Activated naive CD4-positive, alpha-beta T cell treated with Interleukin-2 at 50 U/mL for 16 hours (primary cell): ENCODE results near the gene RAPGEF4.

Source experiments
- DNase-seq: peaks from one replicate; pipeline ENCODE4 v3.0.0-alpha.2; 2020

The RAPGEF4 gene

DNA sequence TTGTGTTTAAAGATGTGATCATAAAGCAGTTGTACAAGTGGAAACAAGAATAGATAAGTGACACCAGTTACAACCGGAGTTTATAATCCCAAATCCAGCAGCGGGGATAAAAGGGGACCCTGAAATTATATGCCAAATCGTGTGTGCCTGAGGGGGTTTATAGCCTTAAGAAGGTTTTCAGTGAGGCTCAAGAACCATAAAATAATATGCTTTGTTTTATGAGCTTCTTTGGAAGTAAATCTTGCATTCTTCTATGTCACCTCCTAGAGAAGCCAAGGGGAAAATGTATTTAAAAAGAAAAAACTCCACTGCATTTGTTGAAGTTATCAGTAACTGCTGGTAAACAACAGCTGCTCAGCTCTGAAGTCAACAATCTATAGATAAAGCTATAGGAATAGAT lies 314.2 kb downstream of the RAPGEF4 start:
- no peak for DNase-seq

DNA sequence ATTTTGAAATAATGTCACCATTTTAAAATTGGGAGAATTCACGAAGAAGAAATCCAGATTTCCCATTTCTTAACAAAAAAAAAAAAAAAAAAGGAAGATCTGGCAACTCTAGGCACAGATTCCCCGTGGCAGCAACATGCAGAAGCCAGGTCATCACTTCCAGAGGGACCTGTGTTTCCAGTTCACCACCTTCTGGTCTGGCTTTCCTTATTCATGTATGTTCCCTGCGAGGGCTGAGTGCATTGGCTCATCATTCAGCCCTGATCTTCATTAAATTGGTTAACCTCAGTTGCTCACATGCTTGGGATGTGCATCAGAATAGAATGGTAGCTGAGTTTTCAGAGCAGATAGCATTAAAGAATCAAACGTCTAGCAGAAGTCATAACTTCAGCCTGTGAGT lies 315.0 kb downstream of the RAPGEF4 start:
- DNase-seq: no peak

DNA sequence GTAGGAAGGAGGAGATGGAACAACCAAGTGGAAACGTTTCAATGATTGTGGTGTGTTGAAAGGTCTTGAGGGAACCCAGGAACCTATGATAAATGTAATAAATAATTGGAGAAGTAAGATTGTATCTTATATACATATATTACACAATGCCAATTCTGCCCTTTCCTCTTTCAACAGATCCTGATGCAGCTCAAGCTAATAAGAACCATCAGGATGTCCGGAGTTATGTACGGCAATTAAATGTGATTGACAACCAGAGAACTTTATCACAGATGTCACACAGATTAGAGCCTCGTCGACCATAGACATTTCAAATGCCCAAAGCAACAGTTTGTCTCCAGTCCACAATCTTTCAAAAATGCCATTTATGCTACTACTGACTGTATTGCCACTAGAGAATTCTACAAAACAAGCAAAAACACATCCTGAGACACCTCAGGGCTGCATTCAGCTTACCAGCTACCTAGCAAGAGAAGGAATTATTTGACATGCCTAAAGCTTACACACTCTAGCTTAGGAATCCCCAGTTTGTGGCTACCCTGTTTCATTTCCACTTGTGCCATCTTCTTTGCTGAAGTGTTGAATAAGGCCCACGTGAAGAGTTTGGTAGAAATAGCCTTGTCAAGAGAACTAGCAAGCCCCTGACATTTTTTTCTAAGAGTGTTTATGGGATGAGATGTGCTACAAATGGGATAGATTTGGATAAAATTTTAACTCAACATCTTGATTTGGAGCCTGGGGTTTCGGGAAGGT lies 316.0 kb downstream of the RAPGEF4 start:
- DNase-seq: no peak

DNA sequence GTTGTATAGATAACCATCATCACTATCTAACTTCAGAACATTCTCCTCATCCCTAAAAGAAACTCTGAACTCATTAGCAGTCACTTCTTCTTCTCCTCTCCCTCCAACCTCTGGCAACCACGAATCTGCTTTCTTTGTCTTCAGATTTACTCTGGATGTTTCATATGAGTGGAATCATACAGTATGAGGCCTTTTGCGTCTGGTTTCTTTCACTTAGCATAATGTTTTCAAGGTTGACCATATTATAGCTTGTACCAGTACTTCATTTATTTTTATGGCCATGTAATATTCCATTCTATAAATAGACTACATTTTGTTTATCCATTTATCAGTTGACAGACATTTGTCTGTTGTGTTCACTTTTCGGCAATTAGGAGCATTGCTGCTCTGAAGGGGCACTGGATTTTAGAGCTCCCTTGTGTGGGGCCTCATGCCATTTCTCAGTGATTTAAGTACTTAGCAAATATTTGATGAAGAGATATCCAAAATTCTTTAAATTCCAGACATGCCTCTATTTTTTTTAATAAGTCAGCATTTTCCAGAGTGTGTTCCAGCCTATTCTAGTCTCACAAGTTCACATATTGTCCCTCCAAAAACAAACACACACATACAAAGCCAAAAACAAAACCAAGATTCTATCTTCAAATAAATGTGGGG lies 317.5 kb downstream of the RAPGEF4 start:
- DNase-seq: no peak

DNA sequence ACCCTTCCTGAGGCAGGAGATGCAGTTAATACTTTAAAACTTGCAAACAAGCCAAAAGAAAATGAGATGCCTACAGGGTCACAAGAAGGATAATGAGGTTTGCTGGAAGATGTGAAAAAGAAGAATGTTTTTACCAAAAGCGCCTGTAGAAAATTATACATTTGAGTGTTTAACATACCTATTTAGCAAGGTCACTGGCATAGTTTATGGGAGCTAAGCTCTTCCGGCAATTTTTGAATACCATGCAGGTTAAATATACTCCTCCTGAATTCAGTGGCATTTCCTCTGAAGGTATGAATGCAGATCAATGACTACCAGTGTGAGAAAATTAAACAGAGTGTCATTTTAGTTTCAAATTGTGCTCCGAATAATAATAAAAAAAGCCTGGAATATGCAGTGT lies 318.8 kb downstream of the RAPGEF4 start:
- DNase-seq: no peak

DNA sequence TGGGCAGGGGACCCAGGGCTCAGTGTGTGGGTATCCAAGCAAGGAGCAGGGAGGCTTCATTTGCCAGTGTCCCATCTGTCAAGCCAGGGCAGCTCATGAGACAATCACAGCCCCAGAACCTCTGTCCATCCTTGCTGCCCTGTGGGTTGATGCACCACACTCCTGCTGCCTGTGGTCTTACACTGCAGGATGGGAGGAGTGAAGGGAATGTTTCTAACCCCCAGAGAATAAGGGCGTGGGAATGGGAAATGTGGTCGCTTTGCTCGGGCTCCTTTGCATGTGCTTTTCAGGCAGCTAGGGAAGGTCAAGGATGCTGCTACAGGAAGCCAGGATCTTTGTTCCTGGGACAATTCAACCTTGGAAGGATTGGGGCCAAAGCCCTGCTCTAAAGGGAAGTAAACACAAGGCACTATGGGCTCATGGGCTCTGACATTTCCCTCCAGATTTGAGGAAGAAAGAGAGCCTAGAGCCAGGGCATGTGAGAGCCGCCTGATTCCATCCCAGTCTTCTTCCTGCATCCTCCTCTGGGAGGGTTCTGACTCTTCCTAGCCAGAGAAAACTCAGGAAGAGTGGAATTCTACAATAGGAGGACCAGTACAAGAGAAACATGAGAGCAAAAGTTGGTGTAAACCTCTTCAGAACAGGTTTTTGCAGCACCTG lies 321.2 kb downstream of the RAPGEF4 start:
- DNase-seq: no peak

DNA sequence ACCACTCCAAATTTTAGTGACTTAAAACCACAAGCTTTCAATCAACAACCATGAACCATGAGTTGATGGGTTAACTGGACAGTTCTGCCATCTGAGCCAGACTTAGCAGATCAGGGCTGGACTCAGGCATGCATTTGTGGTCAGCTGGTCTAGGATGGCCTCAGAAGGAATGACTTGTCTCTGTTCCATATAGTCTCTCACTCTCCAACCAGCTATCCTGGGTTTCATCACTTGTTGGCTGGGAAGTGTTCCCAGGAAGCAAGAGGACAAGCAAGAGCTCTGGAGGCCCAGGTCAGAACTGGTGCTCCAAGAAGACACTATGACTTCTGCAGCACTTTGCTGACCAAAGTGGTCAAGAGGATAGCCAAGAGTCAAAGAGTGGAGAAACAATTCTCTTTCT lies 322.5 kb downstream of the RAPGEF4 start:
- DNase-seq: no peak

DNA sequence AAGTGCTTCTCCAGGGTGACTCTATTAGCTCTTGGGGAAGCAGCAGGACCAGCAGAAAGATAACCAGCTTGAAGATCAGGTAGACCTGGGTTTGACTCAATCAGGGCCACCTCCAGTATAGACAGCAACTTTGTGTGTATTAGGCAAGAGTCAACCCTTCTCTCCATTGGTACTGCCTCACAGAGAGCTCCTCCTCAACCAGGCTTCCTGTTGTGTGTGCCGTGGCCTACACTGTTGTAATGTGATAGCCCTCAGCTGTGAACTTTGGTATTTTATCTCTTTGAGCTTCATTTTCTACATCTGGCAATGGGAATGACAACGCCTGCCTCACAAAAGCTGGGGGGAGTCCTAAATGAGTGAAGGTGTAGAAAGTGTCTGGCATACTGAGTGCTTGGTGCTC lies 323.0 kb downstream of the RAPGEF4 start:
- no peak for DNase-seq

DNA sequence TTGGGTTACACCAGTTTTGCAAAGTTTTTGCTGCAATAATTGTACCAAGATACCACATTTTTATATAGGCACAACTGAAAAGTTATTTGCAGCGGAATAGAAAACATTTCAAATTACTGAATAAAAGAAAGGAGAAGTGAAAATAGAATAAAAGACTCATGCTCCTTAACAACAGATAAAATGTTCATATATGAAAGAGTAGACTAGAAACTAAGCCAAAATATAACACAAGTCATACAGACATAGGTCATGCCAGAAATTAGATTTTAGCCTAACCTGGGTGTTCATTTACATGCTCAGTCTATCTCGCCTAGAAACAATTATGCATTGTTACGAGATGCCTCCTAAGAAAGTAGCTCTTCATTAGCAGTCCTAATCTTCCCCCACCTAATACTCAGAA lies 323.6 kb downstream of the RAPGEF4 start:
- no peak for DNase-seq

DNA sequence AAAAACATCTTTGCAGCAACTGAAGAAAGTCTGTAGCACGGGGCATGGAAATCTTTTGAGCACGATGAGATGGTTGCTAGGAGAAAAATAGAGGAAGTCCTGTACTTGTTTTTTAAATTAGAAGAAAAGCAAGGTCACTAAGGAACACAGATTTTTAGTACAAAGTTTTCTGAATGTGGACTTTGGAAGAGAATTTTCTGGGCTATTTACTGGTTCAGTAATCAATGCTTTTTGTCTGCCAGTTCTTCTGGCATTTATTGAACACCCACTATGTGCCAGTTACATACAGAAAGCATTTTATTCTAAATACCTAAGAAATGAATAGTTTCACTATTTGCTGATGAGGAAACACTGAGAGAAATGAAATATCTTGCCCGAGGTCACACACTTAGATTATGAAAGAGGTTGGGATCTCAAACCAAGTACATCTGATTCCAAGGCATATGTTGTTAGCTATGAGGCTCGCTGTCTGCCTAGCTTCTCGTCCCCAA lies 324.4 kb downstream of the RAPGEF4 start:
- no peak for DNase-seq

DNA sequence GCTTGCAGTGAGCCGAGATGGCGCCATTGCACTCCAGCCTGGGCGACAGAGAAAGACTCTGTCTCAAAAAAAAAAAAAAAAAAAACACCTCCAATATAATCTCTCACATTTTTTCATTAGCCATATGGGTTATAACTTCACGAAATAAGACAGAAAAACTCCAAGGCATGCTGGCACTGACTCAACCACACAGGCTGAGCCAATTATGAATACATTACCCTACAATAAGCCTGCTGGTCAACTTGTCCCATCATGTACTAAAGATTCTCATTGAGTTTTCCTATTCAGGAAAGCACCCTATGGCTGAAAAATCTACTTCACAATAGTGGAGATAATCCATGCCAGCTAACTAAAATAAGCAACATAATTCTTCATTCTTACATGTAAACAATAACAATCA lies 327.2 kb downstream of the RAPGEF4 start:
- no peak for DNase-seq

DNA sequence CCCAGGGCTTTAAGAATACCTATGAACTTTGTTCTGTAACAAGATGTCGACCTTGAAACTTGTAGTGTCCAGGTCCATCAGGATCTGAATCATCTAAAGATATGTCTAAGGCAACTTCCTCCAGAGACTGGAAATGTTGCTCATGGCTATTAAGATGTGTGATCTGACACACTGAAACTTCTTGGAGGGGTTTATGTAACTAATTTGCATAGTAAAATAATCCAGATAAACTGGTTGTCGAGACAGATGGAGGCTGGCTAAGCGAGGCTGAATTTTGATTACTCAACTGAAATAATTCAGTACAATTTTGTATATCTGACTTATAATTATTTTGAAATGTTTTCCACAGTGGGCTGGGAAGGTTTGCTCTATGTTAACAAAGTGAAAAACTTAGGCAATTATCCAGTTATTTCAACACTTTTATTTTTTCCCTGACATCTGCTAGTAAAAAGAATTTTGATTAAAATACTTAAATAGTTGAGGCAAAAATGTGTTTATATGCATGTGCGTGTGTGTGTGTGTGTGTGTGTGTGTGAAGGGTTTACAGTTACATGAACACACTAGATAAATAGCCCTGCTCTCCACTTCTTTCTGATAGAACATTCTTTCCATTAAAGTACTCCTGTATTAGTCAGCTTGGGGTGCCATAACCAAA lies 328.6 kb downstream of the RAPGEF4 start:
- no peak for DNase-seq

DNA sequence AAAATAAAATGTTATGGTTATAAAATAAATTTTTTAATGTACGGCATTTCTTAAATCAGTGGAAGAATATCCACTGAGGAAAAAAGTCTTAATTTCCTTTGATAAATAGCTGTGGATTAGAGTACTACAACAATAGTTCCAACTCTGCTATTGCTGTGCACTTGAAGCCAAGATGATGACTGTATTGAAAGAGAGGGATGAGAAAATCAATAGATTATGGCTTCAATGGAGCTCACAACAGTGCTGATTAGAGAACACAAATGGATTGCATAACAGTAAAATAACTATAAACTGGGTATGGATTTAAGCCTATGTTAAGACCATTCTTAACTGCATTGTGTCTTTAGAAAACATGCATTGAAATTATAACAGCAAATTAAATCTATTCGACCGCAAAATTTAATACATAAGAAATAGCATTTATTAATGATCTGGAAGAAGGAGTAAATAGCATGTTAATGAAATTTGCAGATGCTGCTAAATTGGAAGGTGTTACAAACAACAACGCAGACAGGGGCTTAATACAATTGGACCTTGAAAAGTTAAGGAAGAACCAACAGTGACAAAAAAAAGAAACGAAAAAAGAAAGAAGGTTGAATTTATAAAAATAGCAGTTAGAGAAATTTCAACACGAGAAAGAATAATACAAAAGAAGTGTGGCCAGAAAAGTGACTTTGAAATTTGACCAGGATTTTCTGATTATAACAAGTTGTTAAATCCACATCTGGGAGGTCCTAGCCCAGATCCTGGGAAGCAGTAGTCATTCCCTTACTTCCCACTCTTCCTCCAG lies 331.4 kb downstream of the RAPGEF4 start:
- DNase-seq: no peak

DNA sequence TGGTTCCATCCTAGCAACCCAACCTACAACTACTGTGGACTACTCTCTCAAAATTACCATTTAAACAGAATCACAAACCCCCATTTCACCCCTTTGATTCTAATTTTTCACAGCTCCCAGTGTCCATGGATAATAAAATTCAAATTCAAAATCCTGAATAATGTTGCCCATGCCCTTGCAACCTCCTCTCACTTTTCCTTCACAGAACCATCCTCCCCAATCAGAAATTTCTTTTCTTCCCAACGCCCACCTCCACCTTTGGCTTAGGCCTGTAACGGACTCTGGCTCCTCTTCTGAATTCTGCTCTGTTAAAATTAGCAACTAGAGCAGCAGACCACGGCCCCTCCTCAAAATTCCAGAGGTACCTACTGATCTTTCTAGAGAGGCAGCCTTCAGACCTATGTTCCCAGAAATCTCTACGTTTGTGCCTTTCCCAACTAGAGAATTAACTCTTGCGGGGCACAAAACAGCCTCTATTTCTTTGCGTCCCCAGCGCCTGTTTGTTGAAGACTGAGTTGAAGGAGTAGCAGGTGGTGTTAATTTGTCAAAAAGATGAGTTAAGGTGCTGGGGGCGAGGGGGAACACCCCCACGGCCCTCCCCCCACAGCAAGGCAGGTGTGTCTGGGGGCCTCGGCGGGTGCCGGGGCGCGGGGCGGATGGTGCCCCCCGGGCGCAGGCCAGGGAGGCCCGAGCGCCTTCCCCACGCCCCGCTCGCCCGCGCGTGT lies 339.6 kb downstream of the RAPGEF4 start:
- DNase-seq: no peak

DNA sequence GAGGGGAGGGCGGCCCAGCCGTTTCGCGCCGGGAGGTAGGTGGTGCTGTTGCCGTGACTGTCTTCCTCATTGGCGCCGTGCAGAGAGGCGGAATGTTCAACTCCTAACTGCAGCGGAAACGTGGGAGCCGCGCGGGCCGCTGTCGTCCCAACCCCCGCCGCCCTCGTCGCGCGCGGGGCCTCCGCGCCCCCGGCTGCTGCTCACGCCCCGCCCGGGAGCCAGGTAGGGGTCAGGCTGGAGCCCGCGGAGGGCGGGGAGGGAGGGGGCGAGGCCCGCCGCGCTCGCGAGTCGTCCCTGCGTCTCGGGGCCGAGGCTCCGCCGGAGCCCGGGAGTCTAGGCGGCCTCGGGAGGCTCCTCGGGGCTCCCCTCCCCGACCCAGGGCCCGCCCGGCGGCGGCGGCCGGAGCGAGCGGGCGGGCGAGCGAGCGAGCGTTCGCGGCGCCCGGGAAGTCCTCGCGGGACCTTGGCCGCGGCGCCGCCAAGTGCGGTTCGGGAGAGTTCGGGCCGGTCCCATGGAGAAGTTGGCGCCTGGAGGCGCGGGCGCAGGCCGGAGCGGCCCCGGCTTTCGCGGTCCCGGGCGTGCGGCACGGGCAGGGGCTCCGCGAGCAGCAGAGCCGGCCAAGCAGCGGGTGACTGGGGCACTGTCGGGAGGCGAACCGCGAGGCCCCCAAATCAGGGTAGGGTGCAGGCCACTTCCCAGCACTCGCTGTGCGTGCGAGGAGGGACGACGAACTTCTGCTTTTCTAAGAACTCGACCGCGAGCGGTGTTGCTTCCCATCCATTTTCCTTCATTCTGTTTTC lies 340.3 kb downstream of the RAPGEF4 start, which contains the start of gene MAP3K20:
Gene MAP3K20, plus strand, starts transcription at position 66 of the 800 bp plus-strand sequence. CDS start 15,186 bp downstream, outside the sequence.
- peak; percentile 50 for DNase-seq

DNA sequence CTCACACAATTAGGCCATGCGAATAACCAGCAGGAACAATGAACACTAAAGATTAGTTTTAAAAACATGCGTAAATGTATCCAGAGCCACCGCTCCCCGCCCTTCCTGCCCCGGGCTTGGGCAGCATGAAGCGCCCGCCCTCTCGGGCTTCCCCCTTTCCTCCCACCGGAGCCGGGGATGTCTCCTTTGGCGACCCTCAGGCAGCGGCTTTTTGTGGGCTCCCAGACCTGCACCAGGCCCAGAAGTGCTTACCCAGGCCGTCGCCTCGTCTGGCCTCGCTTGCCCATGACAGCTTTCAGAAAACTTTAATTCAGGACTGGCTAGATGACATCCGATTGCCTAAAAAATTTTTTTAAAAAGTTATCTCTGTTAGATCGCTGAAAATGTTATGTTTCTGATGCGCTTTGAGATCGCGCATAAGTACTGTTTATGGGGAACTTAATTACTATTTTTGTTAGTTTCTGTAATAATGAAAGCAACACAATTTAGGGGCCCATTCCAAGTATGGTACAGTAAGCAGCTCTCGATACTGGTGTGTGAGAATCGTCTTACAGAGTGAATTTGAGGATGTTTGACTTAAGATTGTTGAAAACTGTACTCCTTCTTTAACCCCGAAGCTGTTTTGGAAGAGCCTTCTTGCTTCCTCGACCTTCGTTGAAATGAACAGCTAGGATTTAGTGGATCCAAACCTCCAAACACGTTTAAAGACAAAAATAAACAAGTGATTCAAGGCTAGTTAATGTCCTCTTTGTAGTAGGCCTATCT lies 341.1 kb downstream of the RAPGEF4 start:
- peak; percentile 19 for DNase-seq

DNA sequence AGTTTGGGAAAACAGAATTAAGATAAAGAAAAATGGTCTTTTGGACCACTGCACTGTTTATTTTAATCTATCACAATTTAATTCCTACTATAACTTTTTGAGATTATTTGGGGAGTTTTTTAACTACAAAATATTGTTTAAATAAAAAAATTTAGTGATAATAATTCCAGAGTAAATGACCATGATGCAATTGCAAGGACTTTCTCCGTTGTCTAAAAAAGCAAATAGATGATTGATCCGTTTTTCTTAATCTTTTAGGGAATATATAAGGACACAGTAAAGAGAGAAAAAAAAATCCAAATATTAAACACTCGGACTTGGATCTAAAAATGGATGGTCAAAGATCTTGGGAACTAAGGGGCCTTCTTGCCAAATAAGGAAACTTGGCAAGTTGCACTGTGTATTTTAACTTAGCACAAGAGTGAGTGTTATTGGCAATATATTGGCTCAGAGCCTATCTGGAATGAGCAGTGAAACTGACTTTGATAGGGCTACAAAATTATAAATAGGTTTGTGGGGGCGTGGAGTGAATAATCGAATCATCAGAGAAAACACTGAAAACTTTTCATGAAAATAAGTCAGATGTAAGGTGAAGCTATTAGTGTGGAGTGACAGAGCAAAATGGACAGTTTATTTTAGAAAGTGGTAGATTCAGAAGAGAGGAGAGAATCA lies 342.0 kb downstream of the RAPGEF4 start:
- no peak for DNase-seq

DNA sequence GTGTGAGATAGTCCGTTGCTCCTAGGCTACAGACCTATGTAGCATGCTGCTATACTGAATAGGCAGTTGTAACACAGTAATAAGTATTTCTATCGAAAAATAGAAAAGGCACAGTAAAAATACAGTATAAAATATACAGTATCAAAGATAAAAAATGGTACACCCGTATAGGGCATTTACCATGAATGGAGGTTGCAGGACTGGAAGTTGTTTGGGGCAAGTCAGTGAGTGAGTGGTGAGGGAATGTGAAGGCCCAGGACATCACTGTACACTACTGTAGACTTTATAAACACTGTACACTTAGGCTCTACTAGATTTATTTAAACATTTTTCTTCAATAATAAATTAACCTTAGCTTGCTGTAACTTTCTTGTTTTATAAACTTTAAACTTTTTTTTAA lies 343.5 kb downstream of the RAPGEF4 start:
- no peak for DNase-seq
